Measurements from ENCODE around the gene TEX26. TPM values are rescaled to one million over a fixed set of nuclear protein-coding genes. Genes with fewer than 3 reads are reported as not detected.

The TEX26 gene
- total RNA-seq, 4 donors from 2014 or later: not detected

GRCh38 chr13:30982506-30982905, 50.0 kb downstream of the TEX26 start:
- H3K27ac ChIP-seq: no peak overlapping the region
- no peaks in the 10 kb centered on the region for H3K27me3 ChIP-seq
- 25 to 43% methylated on average over 3 of the region's 3 CpGs for whole genome bisulfite sequencing, 2 donors
- no peak overlapping the region for H3K4me3 ChIP-seq
- H3K36me3 ChIP-seq: no peaks in the 10 kb centered on the region
- intact Hi-C loops (cut with DNase I): no loop called here
- no peak for DNase-seq
- H3K9me3 ChIP-seq: no peaks in the 10 kb centered on the region
- TF ChIP-seq POLR2A (IDR thresholded peaks at IDR 0.05) (no peak), CTCF (IDR thresholded peaks at IDR 0.05) (no peak)
- peaks cover 0 to 19% (median 5%) of the 10 kb centered on the region in 3 donors for H3K4me1 ChIP-seq

- no peak overlapping the region for H3K27ac ChIP-seq
- intact Hi-C loops (cut with DNase I): no loop called here
- DNase-seq: no peak
- H3K36me3 ChIP-seq: no peaks in the 10 kb centered on the region
- H3K27me3 ChIP-seq: no peaks in the 10 kb centered on the region
- H3K4me3 ChIP-seq: no peak overlapping the region
- H3K4me1 ChIP-seq: peaks cover 0 to 15% (median 3%) of the 10 kb centered on the region in 3 donors
- WGBS, 2 donors: 89 to 97% methylated on average over 3 of the region's 3 CpGs
- no peaks in the 10 kb centered on the region for H3K9me3 ChIP-seq
- TF ChIP-seq CTCF (IDR thresholded peaks at IDR 0.05): no peak
- TF ChIP-seq POLR2A (IDR thresholded peaks at IDR 0.05): no peak
Observed at GRCh38 chr13:30982906-30983305, 50.5 kb downstream of the TEX26 start.

GRCh38 chr13:30983431-30983830, 51.0 kb downstream of the TEX26 start:
- Histone ChIP-seq H3K4me3 (no peak overlapping the region), H3K27ac (no peak overlapping the region), H3K36me3 (no peaks in the 10 kb centered on the region), H3K27me3 (no peaks in the 10 kb centered on the region), H3K4me1 (peaks cover 0 to 10% (median 0%) of the 10 kb centered on the region in 3 donors), H3K9me3 (no peaks in the 10 kb centered on the region)
- intact Hi-C loops (cut with DNase I): no loop called here
- TF ChIP-seq POLR2A (IDR thresholded peaks at IDR 0.05) (no peak), CTCF (IDR thresholded peaks at IDR 0.05) (no peak)
- no peak for DNase-seq
- WGBS, 2 donors: 81 to 89% methylated on average over 4 of the region's 4 CpGs

- DNase-seq: no peak
- Histone ChIP-seq H3K9me3 (no peaks in the 10 kb centered on the region), H3K4me3 (no peak overlapping the region), H3K27ac (no peak overlapping the region), H3K27me3 (no peaks in the 10 kb centered on the region), H3K36me3 (no peaks in the 10 kb centered on the region), H3K4me1 (peaks cover 0 to 6% (median 0%) of the 10 kb centered on the region in 3 donors)
- intact Hi-C loops (cut with DNase I): no loop called here
- TF ChIP-seq CTCF (IDR thresholded peaks at IDR 0.05) (no peak), POLR2A (IDR thresholded peaks at IDR 0.05) (no peak)
- WGBS, 2 donors: 87 to 93% methylated on average over 4 of the region's 4 CpGs
Observed at GRCh38 chr13:30984620-30985019, 52.2 kb downstream of the TEX26 start.

- Histone ChIP-seq H3K27me3 (no peaks in the 10 kb centered on the region), H3K27ac (no peak overlapping the region), H3K4me1 (peaks cover 0 to 6% (median 0%) of the 10 kb centered on the region in 3 donors), H3K36me3 (no peaks in the 10 kb centered on the region), H3K9me3 (no peaks in the 10 kb centered on the region), H3K4me3 (no peak overlapping the region)
- TF ChIP-seq POLR2A (IDR thresholded peaks at IDR 0.05) (no peak), CTCF (IDR thresholded peaks at IDR 0.05) (no peak)
- no peak for DNase-seq
- WGBS, 2 donors: 36 to 45% methylated on average over 3 of the region's 3 CpGs
- intact Hi-C loops (cut with DNase I): no loop called here
Observed at GRCh38 chr13:30985637-30986205, 53.3 kb downstream of the TEX26 start.
